SHP77 (cell line): Measurements from ENCODE around the gene EHD3.

Experiments
- DNase-seq, 2 experiments: peaks; one replicate each; lab custom pipeline; 2025; lab: John Stamatoyannopoulos, UW

The EHD3 gene

GRCh38 chr2:31233741-31234682 lies at the start of gene EHD3:
EHD3 (plus strand) TSS chr2:31234152; CDS start chr2:31234622, 470 bp downstream.
- peak; percentile 91 to 96 for DNase-seq

- no peak for DNase-seq
These were observed 46.8 kb upstream of the EHD3 start for GRCh38 chr2:31187166-31187565.

GRCh38 chr2:31188131-31188530 lies 45.8 kb upstream of the EHD3 start:
- DNase-seq, result no peak

GRCh38 chr2:31189141-31189540 lies 44.8 kb upstream of the EHD3 start:
- DNase-seq, result no peak

GRCh38 chr2:31190188-31190587 lies 43.8 kb upstream of the EHD3 start:
- no peak for DNase-seq

- no peak for DNase-seq
These were observed 42.0 kb upstream of the EHD3 start for GRCh38 chr2:31191931-31192330.

GRCh38 chr2:31192396-31192795 lies 41.6 kb upstream of the EHD3 start:
- no peak for DNase-seq

GRCh38 chr2:31192851-31193392 lies 41.0 kb upstream of the EHD3 start:
- DNase-seq, result no peak

GRCh38 chr2:31193806-31194205 lies 40.1 kb upstream of the EHD3 start:
- no peak for DNase-seq

GRCh38 chr2:31196622-31197021 lies 37.3 kb upstream of the EHD3 start:
- no peak for DNase-seq

- no peak for DNase-seq
These were observed 36.8 kb upstream of the EHD3 start for GRCh38 chr2:31197166-31197565.

GRCh38 chr2:31197669-31198068 lies 36.3 kb upstream of the EHD3 start:
- DNase-seq, result no peak

- no peak for DNase-seq
These were observed 34.7 kb upstream of the EHD3 start for GRCh38 chr2:31199206-31199605.

- no peak for DNase-seq
These were observed 33.0 kb upstream of the EHD3 start for GRCh38 chr2:31200972-31201371.

GRCh38 chr2:31202041-31202440 lies 31.9 kb upstream of the EHD3 start:
- DNase-seq, result no peak

GRCh38 chr2:31202833-31203232 lies 31.1 kb upstream of the EHD3 start:
- DNase-seq, result peak in 1 of 2 experiments; percentile 37

- DNase-seq, result no peak
These were observed 30.0 kb upstream of the EHD3 start for GRCh38 chr2:31203916-31204315.

GRCh38 chr2:31204783-31205182 lies 29.2 kb upstream of the EHD3 start:
- no peak for DNase-seq

- DNase-seq, result no peak
These were observed 28.8 kb upstream of the EHD3 start for GRCh38 chr2:31205186-31205585.

- no peak for DNase-seq
These were observed 28.3 kb upstream of the EHD3 start for GRCh38 chr2:31205613-31206012.

- no peak for DNase-seq
These were observed 26.2 kb upstream of the EHD3 start for GRCh38 chr2:31207790-31208189.

- DNase-seq, result no peak
These were observed 25.7 kb upstream of the EHD3 start for GRCh38 chr2:31208240-31208639.
